Fibroblast of pulmonary artery (primary cell): Measurements from ENCODE around the gene SCML2.

ENCODE experiments used
- DNase-seq: peaks from one replicate; pipeline ENCODE4 v3.0.0-alpha.2; 2010; ENCODE audit warnings: low read depth
- H3K4me3 ChIP-seq: replicated peaks from 2 replicates; pipeline ENCODE4 v1.5.1; 2011; ENCODE audit warnings: low read depth, mild to moderate bottlenecking, control low read depth, low read length, moderate library complexity
- CTCF ChIP-seq: IDR thresholded peaks from 2 replicates; pipeline ENCODE4 v1.5.1; 2011; ENCODE audit warnings: mild to moderate bottlenecking, control low read depth, low read length, inconsistent platforms; ENCODE audit errors: missing control alignments

Gene SCML2

GRCh38 chrX:18220786-18221185, 133.7 kb downstream of the SCML2 start, which contains the start of gene BEND2:
BEND2 (minus strand) TSS chrX:18220886; CDS start chrX:18220750, 136 bp downstream.
- DNase-seq = no peak
- no peak for TF ChIP-seq CTCF
- H3K4me3 ChIP-seq = no peak within 1 kb of the TSS

- peak; percentile 2 for DNase-seq
- no peak for TF ChIP-seq CTCF
- no peak overlapping the region for H3K4me3 ChIP-seq
Measured at GRCh38 chrX:18210470-18210869, 144.0 kb downstream of the SCML2 start.

GRCh38 chrX:18206657-18207056, 147.8 kb downstream of the SCML2 start:
- TF ChIP-seq CTCF = no peak
- DNase-seq = no peak
- H3K4me3 ChIP-seq = no peak overlapping the region

GRCh38 chrX:18203631-18204030, 150.9 kb downstream of the SCML2 start:
- no peak for DNase-seq
- no peak for TF ChIP-seq CTCF
- H3K4me3 ChIP-seq = no peak overlapping the region

GRCh38 chrX:18194688-18195087, 159.8 kb downstream of the SCML2 start:
- H3K4me3 ChIP-seq = no peak overlapping the region
- DNase-seq = no peak
- TF ChIP-seq CTCF = no peak
